Subcutaneous abdominal adipose tissue (tissue), 5 donors: ENCODE measurements around the gene OR2T10.
"Not testable (repeated sequence)": the region's sequence is repeated elsewhere in the genome, so short reads cannot be mapped to it uniquely, and the experiment has no call there.

Experiments
- H3K27ac ChIP-seq: one replicate; pipeline ENCODE4 v1.7.0; 2013; ENCODE audit warnings: low read depth, mild to moderate bottlenecking, inconsistent platforms, low read length, moderate library complexity
- H3K27me3 ChIP-seq, 5 donors: one replicate each; pipeline ENCODE4 v1.7.0; 2013; ENCODE audit warnings: low read length in 5 of 5, inconsistent platforms in 1 of 5; ENCODE audit not compliant: control insufficient read depth in 5 of 5, insufficient read depth in 4 of 5
- H3K36me3 ChIP-seq, 5 donors: one replicate each; pipeline ENCODE4 v1.7.0; 2013; ENCODE audit warnings: low read length in 5 of 5; ENCODE audit not compliant: control insufficient read depth in 5 of 5, insufficient read depth in 5 of 5
- H3K4me1 ChIP-seq, 5 donors: one replicate each; pipeline ENCODE4 v1.7.0; 2013; ENCODE audit warnings: low read length in 5 of 5, mild to moderate bottlenecking in 3 of 5, moderate library complexity in 1 of 5; ENCODE audit not compliant: control insufficient read depth in 5 of 5, insufficient read depth in 5 of 5
- H3K4me3 ChIP-seq, 5 donors: one replicate each; pipeline ENCODE4 v1.7.0; 2013; ENCODE audit warnings: low read length in 5 of 5, low read depth in 1 of 5
- H3K9ac ChIP-seq, 5 donors: one replicate each; pipeline ENCODE4 v1.7.0; 2013; ENCODE audit warnings: low read length in 5 of 5, mild to moderate bottlenecking in 4 of 5, moderate library complexity in 3 of 5
- H3K9me3 ChIP-seq, 5 donors: one replicate each; pipeline ENCODE4 v1.7.0; 2013; ENCODE audit warnings: low read length in 5 of 5; ENCODE audit not compliant: control insufficient read depth in 5 of 5
- donor health status: healthy.
- donor health status: healthy.
- donor health status: healthy.
- donor health status: healthy.
- donor health status: healthy.

The OR2T10 gene, protein sequence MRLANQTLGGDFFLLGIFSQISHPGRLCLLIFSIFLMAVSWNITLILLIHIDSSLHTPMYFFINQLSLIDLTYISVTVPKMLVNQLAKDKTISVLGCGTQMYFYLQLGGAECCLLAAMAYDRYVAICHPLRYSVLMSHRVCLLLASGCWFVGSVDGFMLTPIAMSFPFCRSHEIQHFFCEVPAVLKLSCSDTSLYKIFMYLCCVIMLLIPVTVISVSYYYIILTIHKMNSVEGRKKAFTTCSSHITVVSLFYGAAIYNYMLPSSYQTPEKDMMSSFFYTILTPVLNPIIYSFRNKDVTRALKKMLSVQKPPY

DNA sequence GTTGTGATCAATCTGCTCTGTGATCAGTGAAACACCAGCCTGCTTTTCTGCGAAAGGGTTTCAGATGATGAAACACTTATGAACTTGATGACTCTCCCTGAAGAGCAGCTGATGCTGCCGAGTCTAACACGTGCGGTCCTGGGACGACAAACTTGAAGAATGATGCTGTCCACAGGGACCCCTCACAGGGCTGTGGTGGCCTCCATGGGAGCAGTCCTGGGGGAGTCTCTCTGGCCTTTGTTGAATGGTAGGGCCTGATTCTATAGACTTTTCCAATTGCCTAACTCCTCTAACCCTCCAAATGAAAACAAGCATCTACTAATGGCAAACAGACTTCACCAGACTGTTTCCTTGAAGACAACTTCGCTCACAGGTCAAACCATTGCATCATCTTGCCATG is at the start of gene OR2T10:
OR2T10 (minus strand) TSS at position 112 of the 400 bp plus-strand sequence. CDS start 3,932 bp downstream, outside the sequence.
- H3K4me3 ChIP-seq: no peak within 1 kb of the TSS
- H3K4me1 ChIP-seq: no peaks in the 10 kb centered on the region
- no peaks in the 10 kb centered on the region for H3K9me3 ChIP-seq
- H3K27ac ChIP-seq: no peak within 1 kb of the TSS
- H3K36me3 ChIP-seq: no peaks in the 10 kb centered on the region
- no peak within 1 kb of the TSS for H3K9ac ChIP-seq
- H3K27me3 ChIP-seq: peaks cover 0 to 3% (median 0%) of the 10 kb centered on the region in 5 donors

DNA sequence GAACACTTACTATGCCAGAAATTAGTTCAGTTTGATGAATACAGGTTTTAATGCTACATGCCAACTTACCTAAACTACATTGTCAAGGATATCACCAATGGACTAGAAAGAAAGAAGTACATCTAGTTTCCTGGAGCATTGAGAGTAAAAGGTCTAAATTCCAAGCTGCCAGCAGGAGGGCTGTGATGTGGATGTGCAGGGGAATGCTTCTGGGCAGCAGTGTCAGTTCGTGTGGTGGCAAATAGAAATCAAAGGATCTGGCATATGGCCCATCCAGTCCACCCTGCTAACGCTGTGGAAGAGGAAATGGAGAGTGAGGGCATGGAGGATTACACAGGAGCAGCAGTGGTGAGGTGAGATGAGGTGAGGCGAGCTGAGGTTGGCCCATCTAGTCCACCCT is 47.7 kb upstream of the OR2T10 start, which contains the start of gene OR2T35:
OR2T35 (minus strand) TSS at position 101 of the 400 bp plus-strand sequence. CDS start 6,020 bp downstream, outside the sequence.
- not testable (repeated sequence) for H3K9me3 ChIP-seq, H3K4me1 ChIP-seq, H3K36me3 ChIP-seq, H3K4me3 ChIP-seq, H3K27me3 ChIP-seq, H3K27ac ChIP-seq, H3K9ac ChIP-seq

DNA sequence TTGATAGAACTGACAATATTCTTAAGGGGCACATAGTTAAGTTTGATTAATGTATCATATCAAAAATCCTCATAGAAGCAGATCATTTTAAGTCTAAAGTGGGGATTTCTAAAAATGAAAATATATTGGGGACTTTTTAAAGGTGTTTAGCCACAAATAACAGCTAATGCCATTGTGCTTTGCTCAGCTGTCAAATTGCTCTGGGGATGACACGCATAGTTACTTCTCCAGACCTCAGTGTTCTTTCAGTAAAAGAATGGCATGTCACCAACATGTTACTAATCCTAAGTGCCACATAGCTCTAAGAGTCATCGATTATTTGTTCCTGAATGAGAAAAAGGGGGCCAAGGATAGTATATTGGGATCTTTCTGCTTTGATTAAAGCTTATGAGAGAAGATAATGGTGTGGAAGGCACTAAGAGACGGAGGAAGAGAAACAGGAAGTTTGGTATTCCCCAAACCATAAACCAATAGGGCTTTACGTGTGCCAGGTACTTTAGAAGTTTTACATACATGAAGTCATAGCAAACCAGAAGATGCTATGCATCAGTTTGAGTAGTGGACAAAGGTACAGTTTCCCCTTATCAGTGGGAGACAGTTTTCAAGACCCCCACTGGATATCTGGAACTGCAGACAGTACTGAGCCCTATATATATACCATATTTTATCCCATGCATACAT is 45.6 kb upstream of the OR2T10 start:
- H3K27ac ChIP-seq, H3K27me3 ChIP-seq, H3K9ac ChIP-seq, H3K4me3 ChIP-seq, H3K36me3 ChIP-seq, H3K4me1 ChIP-seq, H3K9me3 ChIP-seq: not testable (repeated sequence)

DNA sequence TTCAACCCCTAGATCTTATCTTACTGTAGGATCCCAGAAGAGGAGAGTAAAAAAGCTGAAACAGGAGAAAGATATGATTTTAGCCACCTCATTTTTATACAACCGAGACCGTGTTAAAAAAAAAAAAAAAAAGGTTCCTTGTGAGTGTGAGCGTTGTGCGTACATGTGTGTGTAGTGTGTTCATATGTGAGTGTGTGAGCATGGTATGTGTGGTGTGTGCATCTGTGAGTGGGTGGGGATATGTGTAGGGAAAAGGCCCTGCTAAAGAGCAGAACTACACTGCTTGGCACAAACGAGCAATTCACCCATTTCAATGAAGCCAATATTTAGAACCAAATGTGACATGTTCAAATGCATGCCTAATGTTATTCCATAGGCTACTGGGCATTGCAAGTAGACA is 44.1 kb upstream of the OR2T10 start:
- H3K27me3 ChIP-seq, H3K27ac ChIP-seq, H3K9ac ChIP-seq, H3K9me3 ChIP-seq, H3K36me3 ChIP-seq, H3K4me3 ChIP-seq, H3K4me1 ChIP-seq: not testable (repeated sequence)

DNA sequence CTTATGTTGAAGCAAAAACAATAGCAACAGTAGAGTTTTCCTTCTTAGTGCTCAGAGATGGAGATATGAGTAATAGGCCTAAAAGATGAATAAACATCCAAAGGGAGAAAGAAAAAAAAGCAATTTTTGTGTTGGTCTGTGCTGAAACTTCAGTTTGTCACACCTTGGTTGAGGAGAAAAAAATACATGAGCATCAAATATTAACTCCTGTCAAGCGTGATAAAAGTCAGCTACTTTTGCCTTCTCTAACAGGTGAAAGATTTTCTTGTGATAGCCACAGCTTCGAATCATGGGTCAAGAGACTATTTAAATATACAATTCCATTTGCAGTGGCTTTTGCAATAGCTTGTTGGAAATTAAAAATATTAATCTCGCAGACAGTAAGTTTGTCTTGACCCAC is 43.4 kb upstream of the OR2T10 start:
- not testable (repeated sequence) for H3K4me1 ChIP-seq, H3K4me3 ChIP-seq, H3K9me3 ChIP-seq, H3K9ac ChIP-seq, H3K27ac ChIP-seq, H3K27me3 ChIP-seq, H3K36me3 ChIP-seq

DNA sequence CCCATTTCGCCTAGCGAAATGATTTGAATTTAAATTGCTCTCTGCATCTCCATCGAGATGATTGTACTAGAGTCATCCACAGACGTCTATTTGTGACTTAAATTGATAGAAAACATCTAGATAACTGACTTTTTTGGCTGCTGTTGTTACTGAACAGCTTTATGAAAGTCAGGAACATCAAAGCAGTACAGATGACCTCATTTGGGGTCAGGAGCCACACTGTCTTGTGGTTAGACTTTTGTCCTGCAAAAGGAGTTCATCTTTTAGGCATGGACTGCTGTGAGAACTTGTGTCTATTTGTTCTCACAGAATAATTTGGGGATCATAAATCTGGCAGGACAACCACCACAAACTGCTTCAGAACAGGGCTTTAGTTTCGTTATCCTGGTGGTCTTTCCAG is 42.2 kb upstream of the OR2T10 start:
- not testable (repeated sequence) for H3K9me3 ChIP-seq, H3K4me1 ChIP-seq, H3K27me3 ChIP-seq, H3K36me3 ChIP-seq, H3K9ac ChIP-seq, H3K27ac ChIP-seq, H3K4me3 ChIP-seq

DNA sequence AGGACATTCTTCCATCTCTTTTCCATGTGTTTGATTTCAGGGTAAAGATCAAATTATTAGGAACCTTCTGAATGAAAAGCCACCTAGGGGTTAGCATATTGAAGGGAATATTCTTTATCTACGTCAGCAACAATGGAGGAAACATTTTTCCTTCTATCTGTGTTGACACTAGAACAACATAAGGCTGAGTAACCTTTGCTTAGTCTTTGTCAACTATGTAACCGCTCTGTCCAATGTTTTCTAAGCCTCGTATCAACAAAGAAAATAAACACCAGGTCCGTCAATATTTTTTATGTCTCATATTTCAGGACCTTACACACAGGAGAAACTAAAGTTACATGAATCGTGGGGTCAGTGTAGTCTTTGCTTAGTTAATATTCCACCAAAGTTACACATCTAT is 39.1 kb upstream of the OR2T10 start:
- not testable (repeated sequence) for H3K9ac ChIP-seq

DNA sequence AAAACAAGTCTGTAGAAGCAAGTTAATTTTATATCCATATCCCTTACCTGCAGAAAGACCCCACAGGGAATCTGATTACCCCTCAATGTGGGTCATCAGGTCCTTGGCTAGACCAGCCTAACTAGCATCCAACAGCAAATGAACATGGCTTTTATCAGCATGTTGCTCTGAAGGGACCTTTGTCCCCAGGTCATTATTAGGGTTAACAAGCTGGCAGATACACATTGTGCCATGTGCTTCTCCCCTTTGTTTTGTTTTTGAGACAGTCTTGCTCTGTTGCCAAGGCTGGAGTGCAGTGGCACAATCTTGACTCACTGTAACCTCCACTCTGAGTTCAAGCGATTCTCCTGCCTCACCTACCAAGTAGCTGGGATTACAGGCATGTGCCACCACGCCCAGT is 37.5 kb upstream of the OR2T10 start, which contains the start of gene OR2T11:
OR2T11 (minus strand) TSS at position 101 of the 400 bp plus-strand sequence. CDS start 7,963 bp downstream, outside the sequence.
- H3K9me3 ChIP-seq, H3K4me1 ChIP-seq, H3K9ac ChIP-seq, H3K36me3 ChIP-seq, H3K27me3 ChIP-seq, H3K27ac ChIP-seq, H3K4me3 ChIP-seq: not testable (repeated sequence)

More for the DNA sequence above, 39.1 kb upstream of the OR2T10 start:
- H3K9me3 ChIP-seq, H3K27ac ChIP-seq, H3K4me1 ChIP-seq, H3K4me3 ChIP-seq, H3K36me3 ChIP-seq, H3K27me3 ChIP-seq: not testable (repeated sequence)

DNA sequence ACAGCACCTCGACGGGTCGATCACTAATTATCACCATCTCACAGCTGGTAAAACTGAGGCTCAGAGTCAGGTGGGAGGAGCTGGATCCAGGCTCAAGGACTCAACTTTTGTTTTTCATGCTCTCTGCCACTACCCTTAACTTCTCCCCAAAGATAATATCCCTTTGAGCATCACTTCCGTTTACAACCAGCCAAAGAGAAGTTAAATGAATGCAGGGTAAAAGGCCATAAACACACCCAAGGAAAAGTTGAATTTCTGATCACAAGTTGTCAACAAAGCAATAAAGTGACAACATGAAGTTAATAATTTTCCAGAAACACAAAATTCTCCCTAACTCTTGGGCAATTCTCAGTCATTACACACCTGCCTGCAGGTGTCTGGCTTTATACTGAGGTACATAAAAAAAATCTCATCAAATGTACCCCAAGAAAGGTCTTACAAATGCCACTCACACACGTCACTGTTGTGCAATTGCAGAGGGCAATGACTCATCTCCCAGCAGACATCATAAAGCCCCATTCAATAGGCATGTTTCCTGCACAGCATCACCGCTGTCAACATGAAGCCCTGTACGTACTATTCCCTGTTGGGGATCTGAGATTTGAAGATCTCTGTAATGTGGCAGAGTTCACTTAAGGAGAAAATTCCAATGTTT is 34.0 kb upstream of the OR2T10 start:
- Histone ChIP-seq H3K36me3 (no peaks in the 10 kb centered on the region), H3K27me3 (no peaks in the 10 kb centered on the region), H3K9ac (no peak overlapping the region), H3K27ac (no peak overlapping the region), H3K9me3 (no peaks in the 10 kb centered on the region), H3K4me3 (no peak overlapping the region), H3K4me1 (no peaks in the 10 kb centered on the region)

DNA sequence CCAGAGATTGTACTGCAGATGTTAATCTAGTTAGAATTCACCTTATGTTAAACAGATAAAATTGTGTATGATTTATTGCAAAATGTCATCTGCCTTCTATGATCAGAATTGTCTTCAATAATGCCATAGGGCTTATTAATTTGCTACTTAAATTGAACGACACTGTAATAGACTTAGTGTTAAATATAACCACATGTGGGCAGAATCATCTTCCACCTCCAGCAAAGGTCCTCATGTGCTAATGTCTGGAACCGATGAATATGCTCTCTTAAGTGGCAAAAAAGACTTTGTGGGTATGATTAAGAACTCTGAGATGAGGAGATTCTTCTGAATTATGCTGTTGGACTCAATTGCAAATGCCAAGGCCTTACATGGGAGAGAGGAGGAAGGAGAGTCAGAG is 33.1 kb upstream of the OR2T10 start:
- no peaks in the 10 kb centered on the region for H3K27me3 ChIP-seq
- H3K4me1 ChIP-seq: no peaks in the 10 kb centered on the region
- no peak overlapping the region for H3K4me3 ChIP-seq
- H3K9me3 ChIP-seq: no peaks in the 10 kb centered on the region
- H3K27ac ChIP-seq: no peak overlapping the region
- no peaks in the 10 kb centered on the region for H3K36me3 ChIP-seq
- H3K9ac ChIP-seq: no peak overlapping the region
